ENCODE measurements around the gene NXPE3. TPM values are rescaled to one million over a fixed set of nuclear protein-coding genes. Genes with fewer than 3 reads are reported as not detected.
"Not testable (repeated sequence)": the region's sequence is repeated elsewhere in the genome, so short reads cannot be mapped to it uniquely, and the experiment has no call there.

NXPE3 gene
- total RNA-seq, 2 experiments from 2014 or later: 16.7 to 64.3 TPM

- peaks cover 46% of the 10 kb centered on the region for H3K36me3 ChIP-seq (ENCODE audit: insufficient read depth, low read length)
- peak overlapping the region; percentile 9 for H3K27ac ChIP-seq (ENCODE audit: low read depth, low read length, poor library complexity, severe bottlenecking)
- BruUV-seq (replicated peaks): no TSS peak
- no peak overlapping the region for H2AFZ ChIP-seq (ENCODE audit: low read length)
- no peaks in the 10 kb centered on the region for H3K4me1 ChIP-seq (ENCODE audit: insufficient read depth, low read length, poor library complexity, severe bottlenecking)
- H3K79me2 ChIP-seq (ENCODE audit: insufficient read depth, low read depth, low read length): peaks cover 27% of the 10 kb centered on the region
- TF ChIP-seq CTCF (conservative IDR thresholded peaks at IDR 0.05; ENCODE audit: low read length) (no peak), EZH2phosphoT487 (IDR thresholded peaks at IDR 0.05; ENCODE audit: borderline replicate concordance, low read depth, low read length) (no peak)
- ChIA-PET CTCF (ENCODE audit: unreplicated experiment) (no interaction called here), POLR2A (interaction anchor here (0.7 to 1.8 kb wide), 10 partner anchors 12 to 188 kb away, joined by 3 to 9 read pairs (median 3); partner anchors contain the start of gene CEP97)
- 0 out of 2 replicates have a peak, but pooled peaks cover 5% of the 10 kb centered on the region for H3K9me3 ChIP-seq (ENCODE audit: low read length)
- no peaks in the 10 kb centered on the region for H4K20me1 ChIP-seq (ENCODE audit: insufficient read depth, low read length)
- DNase-seq (ENCODE audit: low spot score): no peak
- intact Hi-C loops (cut with micrococcal nuclease; ENCODE audit: unreplicated experiment): no loop called here
- no peaks in the 10 kb centered on the region for H3K9me2 ChIP-seq (ENCODE audit: insufficient read depth, low read length)
- H3K4me3 ChIP-seq (ENCODE audit: low read depth, low read length, poor library complexity, severe bottlenecking): no peak overlapping the region
- no peak overlapping the region for H3K4me2 ChIP-seq (ENCODE audit: low read length)
Observed at GRCh38 chr3:101744811-101745210, 34.2 kb upstream of the NXPE3 start.

GRCh38 chr3:101745934-101746333 is 33.1 kb upstream of the NXPE3 start:
- CTCF ChIA-PET (ENCODE audit: unreplicated experiment); POLR2A ChIA-PET; H3K4me3 ChIP-seq (ENCODE audit: low read depth, low read length, poor library complexity, severe bottlenecking); H3K9me3 ChIP-seq (ENCODE audit: low read length); H2AFZ ChIP-seq (ENCODE audit: low read length); H3K27ac ChIP-seq (ENCODE audit: low read depth, low read length, poor library complexity, severe bottlenecking); intact Hi-C loops (cut with micrococcal nuclease; ENCODE audit: unreplicated experiment); BruUV-seq (replicated peaks); H3K4me1 ChIP-seq (ENCODE audit: insufficient read depth, low read length, poor library complexity, severe bottlenecking); H4K20me1 ChIP-seq (ENCODE audit: insufficient read depth, low read length); H3K4me2 ChIP-seq (ENCODE audit: low read length); DNase-seq (ENCODE audit: low spot score); H3K9me2 ChIP-seq (ENCODE audit: insufficient read depth, low read length): not testable (repeated sequence)
- H3K36me3 ChIP-seq (ENCODE audit: insufficient read depth, low read length): peaks cover 42% of the 10 kb centered on the region
- H3K79me2 ChIP-seq (ENCODE audit: insufficient read depth, low read depth, low read length): peaks cover 27% of the 10 kb centered on the region

GRCh38 chr3:101753386-101754113 is 25.5 kb upstream of the NXPE3 start:
- H3K9me3 ChIP-seq (ENCODE audit: low read length); intact Hi-C loops (cut with micrococcal nuclease; ENCODE audit: unreplicated experiment); H3K4me2 ChIP-seq (ENCODE audit: low read length); H3K27ac ChIP-seq (ENCODE audit: low read depth, low read length, poor library complexity, severe bottlenecking); H3K4me1 ChIP-seq (ENCODE audit: insufficient read depth, low read length, poor library complexity, severe bottlenecking); BruUV-seq (replicated peaks); H4K20me1 ChIP-seq (ENCODE audit: insufficient read depth, low read length); DNase-seq (ENCODE audit: low spot score); CTCF ChIA-PET (ENCODE audit: unreplicated experiment); H3K4me3 ChIP-seq (ENCODE audit: low read depth, low read length, poor library complexity, severe bottlenecking); H2AFZ ChIP-seq (ENCODE audit: low read length); H3K79me2 ChIP-seq (ENCODE audit: insufficient read depth, low read depth, low read length); H3K9me2 ChIP-seq (ENCODE audit: insufficient read depth, low read length): not testable (repeated sequence)
- POLR2A ChIA-PET: interaction anchor here (0.6 kb wide), 1 partner anchor 123 kb away, joined by 3 read pairs; no protein-coding TSS in a partner anchor
- H3K36me3 ChIP-seq (ENCODE audit: insufficient read depth, low read length): peaks cover 50% of the 10 kb centered on the region
